BLaER1 (cell line): ENCODE measurements around the gene SLC7A4.

Source experiments
- H3K27ac ChIP-seq: shearing (Covaris generic); formaldehyde crosslinking; 2 replicates; pipeline ENCODE4 v1.8.1; 2022
- H3K27me3 ChIP-seq: shearing (Covaris generic); formaldehyde crosslinking; 2 replicates; pipeline ENCODE4 v1.8.1; 2022
- H3K36me3 ChIP-seq: shearing (Covaris generic); formaldehyde crosslinking; 2 replicates; pipeline ENCODE4 v1.8.1; 2022
- H3K4me1 ChIP-seq: shearing (Covaris generic); formaldehyde crosslinking; 2 replicates; pipeline ENCODE4 v1.8.1; 2022
- H3K4me2 ChIP-seq: shearing (Covaris generic); formaldehyde crosslinking; 2 replicates; pipeline ENCODE4 v1.8.1; 2022
- H3K4me3 ChIP-seq: shearing (Covaris generic); formaldehyde crosslinking; 2 replicates; pipeline ENCODE4 v1.8.1; 2022
- H3K9ac ChIP-seq: shearing (Covaris generic); formaldehyde crosslinking; 2 replicates; pipeline ENCODE4 v1.8.1; 2022
- H3K9me3 ChIP-seq: shearing (Covaris generic); formaldehyde crosslinking; 2 replicates; pipeline ENCODE4 v1.8.1; 2022
- H4K20me1 ChIP-seq: shearing (Covaris generic); formaldehyde crosslinking; 2 replicates; pipeline ENCODE4 v1.8.1; 2022
- Cebpa-rat ChIP-seq: shearing (Covaris generic); IDR thresholded peaks from 2 replicates; pipeline ENCODE4 v1.8.1; 2022

SLC7A4 gene

DNA sequence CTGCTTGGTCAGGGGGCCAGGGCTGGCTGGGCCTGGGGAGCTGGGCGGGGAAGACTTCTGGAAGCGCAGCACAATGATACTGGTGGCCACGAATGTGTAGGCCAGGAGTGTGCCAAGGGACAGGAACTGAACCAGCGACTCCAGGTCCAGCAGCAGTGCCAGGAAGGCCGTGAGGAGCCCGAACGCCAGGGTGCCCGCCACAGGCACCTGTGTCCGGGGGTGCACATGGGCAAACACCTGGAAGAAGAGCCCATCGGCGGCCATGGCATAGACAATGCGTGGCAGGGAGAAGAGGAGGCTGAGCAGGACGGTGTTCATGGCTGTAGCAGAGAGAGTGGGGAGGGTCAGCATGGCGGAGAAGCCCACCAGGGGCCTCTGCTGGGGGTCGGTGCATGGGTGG lies 2.3 kb downstream of the SLC7A4 start:
- Histone ChIP-seq H3K27me3 (peaks cover 25% of the 10 kb centered on the region), H3K4me2 (no peak overlapping the region), H3K36me3 (no peaks in the 10 kb centered on the region), H3K9me3 (no peaks in the 10 kb centered on the region), H3K4me1 (peaks cover 14% of the 10 kb centered on the region), H3K27ac (no peak overlapping the region), H4K20me1 (no peaks in the 10 kb centered on the region), H3K9ac (no peak overlapping the region), H3K4me3 (no peak overlapping the region)
- TF ChIP-seq Cebpa-rat, result no peak

- no peaks in the 10 kb centered on the region for H4K20me1 ChIP-seq
These were observed 2.8 kb downstream of the SLC7A4 start for GRCh38 chr22:21029486-21030025.

GRCh38 chr22:21028277-21029251 lies 3.8 kb downstream of the SLC7A4 start:
- no peaks in the 10 kb centered on the region for H3K9me3 ChIP-seq
- H3K4me3 ChIP-seq, result no peak overlapping the region
- H3K4me2 ChIP-seq, result no peak overlapping the region
- H3K27ac ChIP-seq, result no peak overlapping the region
- TF ChIP-seq Cebpa-rat, result no peak
- H3K27me3 ChIP-seq, result peaks cover 25% of the 10 kb centered on the region
- H3K4me1 ChIP-seq, result peaks cover 10% of the 10 kb centered on the region
- no peaks in the 10 kb centered on the region for H3K36me3 ChIP-seq
- no peak overlapping the region for H3K9ac ChIP-seq
- no peaks in the 10 kb centered on the region for H4K20me1 ChIP-seq

More at GRCh38 chr22:21029486-21030025, 2.8 kb downstream of the SLC7A4 start:
- H3K27ac ChIP-seq, result no peak overlapping the region
- no peak overlapping the region for H3K4me3 ChIP-seq
- H3K36me3 ChIP-seq, result no peaks in the 10 kb centered on the region
- peaks cover 25% of the 10 kb centered on the region for H3K27me3 ChIP-seq
- no peaks in the 10 kb centered on the region for H3K9me3 ChIP-seq
- TF ChIP-seq Cebpa-rat, result no peak
- H3K9ac ChIP-seq, result no peak overlapping the region
- no peak overlapping the region for H3K4me2 ChIP-seq
- H3K4me1 ChIP-seq, result peaks cover 15% of the 10 kb centered on the region

GRCh38 chr22:21026783-21027692 lies 5.3 kb downstream of the SLC7A4 start:
- peaks cover 7% of the 10 kb centered on the region for H3K4me1 ChIP-seq
- H3K27ac ChIP-seq, result no peak overlapping the region
- no peaks in the 10 kb centered on the region for H4K20me1 ChIP-seq
- no peak overlapping the region for H3K4me2 ChIP-seq
- H3K27me3 ChIP-seq, result peaks cover 14% of the 10 kb centered on the region
- no peak overlapping the region for H3K9ac ChIP-seq
- no peaks in the 10 kb centered on the region for H3K36me3 ChIP-seq
- TF ChIP-seq Cebpa-rat, result no peak
- H3K9me3 ChIP-seq, result no peaks in the 10 kb centered on the region
- no peak overlapping the region for H3K4me3 ChIP-seq

- H3K9me3 ChIP-seq, result no peaks in the 10 kb centered on the region
- H4K20me1 ChIP-seq, result no peaks in the 10 kb centered on the region
- H3K27me3 ChIP-seq, result peaks cover 4% of the 10 kb centered on the region; the same call in 1 of the 2 replicates
- no peak for TF ChIP-seq Cebpa-rat
- no peak overlapping the region for H3K9ac ChIP-seq
- H3K4me2 ChIP-seq, result peak overlapping the region; percentile 28; the same call in 1 of the 2 replicates
- no peaks in the 10 kb centered on the region for H3K36me3 ChIP-seq
- H3K4me3 ChIP-seq, result no peak overlapping the region
- peak overlapping the region; percentile 30; the same call in 1 of the 2 replicates for H3K27ac ChIP-seq
- H3K4me1 ChIP-seq, result peaks cover 7% of the 10 kb centered on the region
These were observed 6.3 kb downstream of the SLC7A4 start for GRCh38 chr22:21025763-21026755.

- H3K4me2 ChIP-seq, result peak overlapping the region; percentile 28; the same call in 1 of the 2 replicates
- no peak overlapping the region for H3K9ac ChIP-seq
- H3K4me3 ChIP-seq, result no peak overlapping the region
- H3K27ac ChIP-seq, result peak overlapping the region; percentile 30; the same call in 1 of the 2 replicates
- H3K36me3 ChIP-seq, result no peaks in the 10 kb centered on the region
- TF ChIP-seq Cebpa-rat, result no peak
- no peaks in the 10 kb centered on the region for H4K20me1 ChIP-seq
- peaks cover 7% of the 10 kb centered on the region for H3K4me1 ChIP-seq
- no peaks in the 10 kb centered on the region for H3K9me3 ChIP-seq
- no peaks in the 10 kb centered on the region for H3K27me3 ChIP-seq
These were observed 7.1 kb downstream of the SLC7A4 start for GRCh38 chr22:21025266-21025665.

DNA sequence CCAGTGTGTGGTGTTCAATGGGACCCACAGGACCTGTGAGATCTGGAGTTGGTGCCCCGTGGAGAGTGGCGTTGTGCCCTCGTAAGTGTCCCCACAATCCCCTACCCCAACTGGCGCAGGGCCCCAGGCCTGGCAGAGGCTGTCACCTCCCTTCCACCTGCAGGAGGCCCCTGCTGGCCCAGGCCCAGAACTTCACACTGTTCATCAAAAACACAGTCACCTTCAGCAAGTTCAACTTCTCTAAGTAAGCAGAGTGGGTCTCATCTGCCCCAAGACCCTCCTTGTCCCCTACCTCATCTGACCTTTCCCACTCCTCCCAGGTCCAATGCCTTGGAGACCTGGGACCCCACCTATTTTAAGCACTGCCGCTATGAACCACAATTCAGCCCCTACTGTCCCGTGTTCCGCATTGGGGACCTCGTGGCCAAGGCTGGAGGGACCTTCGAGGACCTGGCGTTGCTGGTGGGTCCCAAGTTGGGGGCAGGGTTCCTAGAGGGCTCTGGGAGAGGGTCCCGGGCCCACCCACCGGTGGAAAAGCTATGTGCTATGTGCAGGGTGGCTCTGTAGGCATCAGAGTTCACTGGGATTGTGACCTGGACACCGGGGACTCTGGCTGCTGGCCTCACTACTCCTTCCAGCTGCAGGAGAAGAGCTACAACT lies 9.3 kb downstream of the SLC7A4 start:
- H3K36me3 ChIP-seq, result no peaks in the 10 kb centered on the region
- TF ChIP-seq Cebpa-rat, result no peak
- no peak overlapping the region for H3K4me2 ChIP-seq
- H3K9me3 ChIP-seq, result no peaks in the 10 kb centered on the region
- no peak overlapping the region for H3K27ac ChIP-seq
- H3K4me3 ChIP-seq, result no peak overlapping the region
- no peak overlapping the region for H3K9ac ChIP-seq
- no peaks in the 10 kb centered on the region for H4K20me1 ChIP-seq
- no peaks in the 10 kb centered on the region for H3K27me3 ChIP-seq
- peaks cover 7% of the 10 kb centered on the region for H3K4me1 ChIP-seq

- Histone ChIP-seq H3K36me3 (no peaks in the 10 kb centered on the region), H3K4me2 (no peak overlapping the region), H4K20me1 (no peaks in the 10 kb centered on the region), H3K9ac (no peak overlapping the region), H3K27ac (no peak overlapping the region), H3K9me3 (no peaks in the 10 kb centered on the region), H3K4me3 (no peak overlapping the region), H3K4me1 (peaks cover 7% of the 10 kb centered on the region), H3K27me3 (no peaks in the 10 kb centered on the region)
- TF ChIP-seq Cebpa-rat, result no peak
These were observed 9.9 kb downstream of the SLC7A4 start for GRCh38 chr22:21022507-21022906.
